Keratinocyte (primary cell): ENCODE data around the gene FN3KRP. TPM values are rescaled to one million over a fixed set of nuclear protein-coding genes. Genes with fewer than 3 reads are reported as not detected.

Experiments used
- DNase-seq: peaks from one replicate; pipeline ENCODE4 v3.0.0-alpha.2; 2011; ENCODE audit warnings: low read depth, missing footprints, low spot score
- FAIRE-seq: peaks from 2 replicates; lab custom pipeline; 2011; peaks lifted over from hg19 to GRCh38; lab: Jason Lieb, UNC
- H2AFZ ChIP-seq: 2 replicates; pipeline ENCODE4 v1.6.0; 2012; ENCODE audit warnings: low read length, control low read depth, inconsistent platforms; ENCODE audit not compliant: control insufficient read depth
- H3K27ac ChIP-seq: 2 replicates; pipeline ENCODE4 v1.5.1; 2011; ENCODE audit warnings: low read length; ENCODE audit not compliant: control insufficient read depth, insufficient read depth
- H3K27me3 ChIP-seq: 3 replicates; pipeline ENCODE4 v1.6.0; 2011; ENCODE audit warnings: low read length; ENCODE audit not compliant: control insufficient read depth, insufficient read depth; ENCODE audit errors: extremely low read depth
- H3K36me3 ChIP-seq, 2 experiments: 2 replicates in 1 of 2; 3 replicates in 1 of 2; pipeline ENCODE4 v1.5.1; 2011; ENCODE audit warnings: low read length in 2 of 2, mild to moderate bottlenecking in 1 of 2; ENCODE audit not compliant: control insufficient read depth in 2 of 2, insufficient read depth in 2 of 2; ENCODE audit errors: extremely low read depth in 1 of 2
- H3K4me1 ChIP-seq: 3 replicates; pipeline ENCODE4 v1.5.1; 2011; ENCODE audit warnings: low read length; ENCODE audit not compliant: control insufficient read depth, insufficient read depth; ENCODE audit errors: extremely low read depth
- H3K4me2 ChIP-seq: 3 replicates; pipeline ENCODE4 v1.6.0; 2011; ENCODE audit warnings: low read depth, low read length; ENCODE audit not compliant: control insufficient read depth, insufficient read depth; ENCODE audit errors: extremely low read depth
- H3K4me3 ChIP-seq, 3 experiments: fragments of 200-600 bp in 1 of 3; sonication (generic) in 1 of 3; 2 replicates in 2 of 3; 3 replicates in 1 of 3; pipeline ENCODE4 v1.5.1; 2011 to 2016; ENCODE audit warnings: low read length in 3 of 3, mild to moderate bottlenecking in 3 of 3, control low read depth in 2 of 3, inconsistent platforms in 1 of 3, low read depth in 1 of 3, mixed read lengths in 1 of 3, mixed run types in 1 of 3, moderate library complexity in 1 of 3; ENCODE audit not compliant: control insufficient read depth in 2 of 3, insufficient read depth in 2 of 3; ENCODE audit errors: extremely low read depth in 1 of 3
- H3K79me2 ChIP-seq: 2 replicates; pipeline ENCODE4 v1.6.0; 2012; ENCODE audit warnings: low read length; ENCODE audit not compliant: control insufficient read depth, insufficient read depth
- H3K9ac ChIP-seq: 3 replicates; pipeline ENCODE4 v1.6.0; 2011; ENCODE audit warnings: low read length; ENCODE audit not compliant: control insufficient read depth, insufficient read depth; ENCODE audit errors: extremely low read depth
- H3K9me1 ChIP-seq: 3 replicates; pipeline ENCODE4 v1.6.0; 2011; ENCODE audit warnings: low read length; ENCODE audit not compliant: control insufficient read depth, insufficient read depth; ENCODE audit errors: extremely low read depth
- H3K9me3 ChIP-seq: 2 replicates; pipeline ENCODE4 v1.5.1; 2012; ENCODE audit warnings: low read depth, low read length; ENCODE audit not compliant: control insufficient read depth
- H4K20me1 ChIP-seq: 3 replicates; pipeline ENCODE4 v1.6.0; 2011; ENCODE audit warnings: low read length; ENCODE audit not compliant: control insufficient read depth, insufficient read depth; ENCODE audit errors: extremely low read depth
- EZH2 ChIP-seq: IDR thresholded peaks from one replicate; pipeline ENCODE4 v1.6.1; 2012; ENCODE audit warnings: inconsistent platforms, mild to moderate bottlenecking, low read length, moderate library complexity
- dilution Hi-C: fragments of 300-500 bp; cut with MboI; formaldehyde crosslinking; loops from one replicate; pipeline ENCODE4 v1.7.0; 2020; ENCODE audit warnings: low sequenced_read_pairs; ENCODE audit not compliant: extremely low pct_ligation_motif_present
- polyA plus RNA-seq, 5 experiments: library from polyadenylated mRNA; depleted of rRNA in 3 of 5; stranded (reverse) in 3 of 5; stranded (forward) in 1 of 5; unstranded in 1 of 5; fragments of >200 nt; gene quantifications; 1 replicate in 1 of 5; 2 replicates in 3 of 5; 3 replicates in 1 of 5; pipeline versions ENCODE4 v1.2.1 to v1.2.3, GENCODE V29; 2011 to 2012; ENCODE audit warnings: missing spikeins in 2 of 5, low read depth in 1 of 5, low replicate concordance in 1 of 5
- TF ChIP-seq, protein P1 (sequence below), 3 experiments: IDR thresholded peaks in 1 of 3; conservative IDR thresholded peaks in 1 of 3; optimal IDR thresholded peaks in 1 of 3; 2 replicates in 2 of 3; 3 replicates in 1 of 3; pipeline versions ENCODE3 to v1.5.1; 2011; ENCODE audit warnings: low read length in 3 of 3, mild to moderate bottlenecking in 3 of 3, moderate library complexity in 2 of 3, control low read depth in 1 of 3, inconsistent platforms in 1 of 3; ENCODE audit not compliant: insufficient read depth in 2 of 3; ENCODE audit errors: extremely low read depth in 1 of 3

The FN3KRP gene
- polyA plus RNA-seq, 1 donor (not counting 4 experiments of a cell fraction or from before 2014, with no cell fraction given), result 25.7 TPM

DNA sequence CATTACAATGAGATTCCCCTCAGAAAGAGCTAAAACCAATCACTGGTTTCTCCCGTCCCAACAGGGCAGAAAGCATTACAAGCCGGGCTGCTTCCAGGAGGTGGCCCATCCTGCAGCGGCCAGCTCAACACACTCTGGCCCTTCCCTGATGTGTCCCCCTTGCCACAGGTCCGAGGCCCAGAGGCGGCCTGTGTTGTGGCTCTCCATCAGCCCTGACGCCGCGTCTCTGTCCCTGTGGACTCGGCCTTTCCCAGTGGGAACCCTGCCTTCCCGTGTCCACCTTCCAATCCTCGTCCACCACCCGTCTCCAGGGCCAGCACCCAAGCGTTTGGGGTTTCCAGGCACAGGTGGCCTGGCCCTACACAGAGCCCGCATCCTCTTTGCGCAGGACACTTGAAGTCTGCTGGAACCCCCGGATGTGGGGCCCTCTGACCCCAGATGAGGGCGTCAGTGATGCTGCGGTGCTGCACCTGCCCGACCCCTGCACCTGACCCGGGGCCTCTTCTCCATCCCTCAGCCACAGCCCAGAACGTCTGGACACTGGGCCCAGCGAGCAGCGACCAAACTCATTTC lies 39.1 kb upstream of the FN3KRP start:
- Histone ChIP-seq H3K9ac (no peak overlapping the region), H3K27me3 (no peaks in the 10 kb centered on the region), H3K79me2 (no peaks in the 10 kb centered on the region), H2AFZ (no peak overlapping the region), H3K4me2 (no peak overlapping the region), H3K27ac (no peak overlapping the region), H3K36me3 (no peaks in the 10 kb centered on the region), H3K4me3 (no peak overlapping the region), H3K9me1 (no peaks in the 10 kb centered on the region), H3K4me1 (no peaks in the 10 kb centered on the region), H3K9me3 (no peaks in the 10 kb centered on the region), H4K20me1 (no peaks in the 10 kb centered on the region)
- dilution Hi-C loops, result no loop called here
- DNase-seq (no peak), FAIRE-seq (no peak)
- TF ChIP-seq EZH2, result no peak
- TF ChIP-seq, protein P1, sequence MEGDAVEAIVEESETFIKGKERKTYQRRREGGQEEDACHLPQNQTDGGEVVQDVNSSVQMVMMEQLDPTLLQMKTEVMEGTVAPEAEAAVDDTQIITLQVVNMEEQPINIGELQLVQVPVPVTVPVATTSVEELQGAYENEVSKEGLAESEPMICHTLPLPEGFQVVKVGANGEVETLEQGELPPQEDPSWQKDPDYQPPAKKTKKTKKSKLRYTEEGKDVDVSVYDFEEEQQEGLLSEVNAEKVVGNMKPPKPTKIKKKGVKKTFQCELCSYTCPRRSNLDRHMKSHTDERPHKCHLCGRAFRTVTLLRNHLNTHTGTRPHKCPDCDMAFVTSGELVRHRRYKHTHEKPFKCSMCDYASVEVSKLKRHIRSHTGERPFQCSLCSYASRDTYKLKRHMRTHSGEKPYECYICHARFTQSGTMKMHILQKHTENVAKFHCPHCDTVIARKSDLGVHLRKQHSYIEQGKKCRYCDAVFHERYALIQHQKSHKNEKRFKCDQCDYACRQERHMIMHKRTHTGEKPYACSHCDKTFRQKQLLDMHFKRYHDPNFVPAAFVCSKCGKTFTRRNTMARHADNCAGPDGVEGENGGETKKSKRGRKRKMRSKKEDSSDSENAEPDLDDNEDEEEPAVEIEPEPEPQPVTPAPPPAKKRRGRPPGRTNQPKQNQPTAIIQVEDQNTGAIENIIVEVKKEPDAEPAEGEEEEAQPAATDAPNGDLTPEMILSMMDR (optimal IDR thresholded peaks at IDR 0.05 in 1 of 3, IDR thresholded peaks at IDR 0.05 in 1 of 3, conservative IDR thresholded peaks at IDR 0.05 in 1 of 3; ENCODE audit: extremely low read depth in 1 of 3, insufficient read depth in 2 of 3, low read length in 3 of 3), result no peak

DNA sequence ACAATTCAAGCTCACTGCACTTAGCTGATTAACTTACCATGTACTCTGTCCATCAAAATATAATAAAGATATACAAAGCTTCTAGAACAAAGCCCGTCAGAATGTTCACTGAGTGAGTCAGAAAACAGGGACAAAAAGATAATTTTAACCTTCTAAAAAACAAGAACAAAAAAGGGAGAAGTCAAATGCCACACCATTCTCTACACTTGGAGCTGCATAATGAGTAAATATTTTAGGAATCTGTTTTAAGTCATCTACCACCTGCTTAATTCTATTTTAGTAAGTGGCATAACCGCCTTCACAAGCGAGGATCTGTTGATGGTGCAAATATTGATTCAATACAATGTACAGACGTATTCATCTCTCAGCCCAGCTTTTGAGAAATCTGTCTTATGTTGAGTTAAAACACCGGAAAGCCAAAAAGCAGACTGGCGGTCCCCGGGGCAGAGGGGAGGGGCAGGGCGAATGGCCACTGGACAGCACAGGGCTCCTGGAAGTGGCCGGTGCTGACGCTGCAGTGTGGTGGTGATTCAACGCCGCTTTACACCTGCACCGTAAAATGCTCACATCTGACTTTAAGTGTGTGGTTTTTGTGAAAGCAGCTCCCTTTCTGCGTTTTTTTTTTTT lies 38.1 kb upstream of the FN3KRP start:
- Histone ChIP-seq H3K9me1 (no peaks in the 10 kb centered on the region), H2AFZ (no peak overlapping the region), H3K27me3 (no peaks in the 10 kb centered on the region), H3K4me2 (no peak overlapping the region), H3K9ac (no peak overlapping the region), H3K79me2 (no peaks in the 10 kb centered on the region), H3K4me1 (no peaks in the 10 kb centered on the region), H3K4me3 (no peak overlapping the region), H3K9me3 (no peaks in the 10 kb centered on the region), H4K20me1 (no peaks in the 10 kb centered on the region), H3K27ac (no peak overlapping the region), H3K36me3 (no peaks in the 10 kb centered on the region)
- no peak for DNase-seq
- no peak for FAIRE-seq
- TF ChIP-seq, protein P1 (optimal IDR thresholded peaks at IDR 0.05 in 1 of 3, IDR thresholded peaks at IDR 0.05 in 1 of 3, conservative IDR thresholded peaks at IDR 0.05 in 1 of 3; ENCODE audit: extremely low read depth in 1 of 3, insufficient read depth in 2 of 3, low read length in 3 of 3), result no peak
- no peak for TF ChIP-seq EZH2
- dilution Hi-C loops, result no loop called here
